ENCODE data around the gene DPEP2. TPM values are rescaled to one million over a fixed set of nuclear protein-coding genes. Genes with fewer than 3 reads are reported as not detected.
"Not testable (repeated sequence)": the region's sequence is repeated elsewhere in the genome, so short reads cannot be mapped to it uniquely, and the experiment has no call there.

Gene DPEP2
- total RNA-seq, 1 donor from 2014 or later, result 29.5 TPM

GRCh38 chr16:68037841-68038597 lies 38.7 kb upstream of the DPEP2 start:
- intact Hi-C loops (cut with DNase I), result no loop called here

GRCh38 chr16:68035227-68035626 lies 35.9 kb upstream of the DPEP2 start:
- Histone ChIP-seq H3K36me3 (peaks cover 11% of the 10 kb centered on the region), H3K27ac (no peak overlapping the region), H3K4me3 (no peak overlapping the region), H3K9me3 (no peaks in the 10 kb centered on the region), H3K27me3 (ENCODE audit: low read depth) (no peaks in the 10 kb centered on the region), H3K4me1 (peaks cover 26% of the 10 kb centered on the region)
- TF ChIP-seq CTCF (IDR thresholded peaks at IDR 0.05), result no peak
- ATAC-seq, result no peak
- DNase-seq, result no peak
- intact Hi-C loops (cut with DNase I), result no loop called here

More at GRCh38 chr16:68037841-68038597, 38.7 kb upstream of the DPEP2 start:
- peaks cover 38% of the 10 kb centered on the region for H3K4me1 ChIP-seq
- H3K4me3 ChIP-seq, result no peak overlapping the region
- no peak for ATAC-seq
- TF ChIP-seq CTCF (IDR thresholded peaks at IDR 0.05), result no peak
- peaks cover 11% of the 10 kb centered on the region for H3K36me3 ChIP-seq
- no peak for DNase-seq
- no peaks in the 10 kb centered on the region for H3K27me3 ChIP-seq (ENCODE audit: low read depth)
- no peaks in the 10 kb centered on the region for H3K9me3 ChIP-seq
- peak overlapping the region; percentile 15 for H3K27ac ChIP-seq

GRCh38 chr16:68033101-68033500 lies 33.8 kb upstream of the DPEP2 start:
- DNase-seq, result no peak
- H3K36me3 ChIP-seq, result peaks cover 5% of the 10 kb centered on the region
- no peak overlapping the region for H3K27ac ChIP-seq
- H3K4me3 ChIP-seq, result no peak overlapping the region
- ATAC-seq, result no peak
- no peak for TF ChIP-seq CTCF (IDR thresholded peaks at IDR 0.05)
- H3K4me1 ChIP-seq, result peaks cover 15% of the 10 kb centered on the region
- intact Hi-C loops (cut with DNase I), result no loop called here
- no peaks in the 10 kb centered on the region for H3K9me3 ChIP-seq
- no peaks in the 10 kb centered on the region for H3K27me3 ChIP-seq (ENCODE audit: low read depth)

GRCh38 chr16:68031951-68032350 lies 32.7 kb upstream of the DPEP2 start:
- no peak for TF ChIP-seq CTCF (IDR thresholded peaks at IDR 0.05)
- peaks cover 17% of the 10 kb centered on the region for H3K36me3 ChIP-seq
- DNase-seq, result no peak
- H3K27ac ChIP-seq, result peak overlapping the region; percentile 26
- no peak overlapping the region for H3K4me3 ChIP-seq
- intact Hi-C loops (cut with DNase I), result no loop called here
- H3K27me3 ChIP-seq (ENCODE audit: low read depth), result no peaks in the 10 kb centered on the region
- no peaks in the 10 kb centered on the region for H3K9me3 ChIP-seq
- ATAC-seq, result peak; percentile 80 to 95
- H3K4me1 ChIP-seq, result peaks cover 8% of the 10 kb centered on the region

DNA sequence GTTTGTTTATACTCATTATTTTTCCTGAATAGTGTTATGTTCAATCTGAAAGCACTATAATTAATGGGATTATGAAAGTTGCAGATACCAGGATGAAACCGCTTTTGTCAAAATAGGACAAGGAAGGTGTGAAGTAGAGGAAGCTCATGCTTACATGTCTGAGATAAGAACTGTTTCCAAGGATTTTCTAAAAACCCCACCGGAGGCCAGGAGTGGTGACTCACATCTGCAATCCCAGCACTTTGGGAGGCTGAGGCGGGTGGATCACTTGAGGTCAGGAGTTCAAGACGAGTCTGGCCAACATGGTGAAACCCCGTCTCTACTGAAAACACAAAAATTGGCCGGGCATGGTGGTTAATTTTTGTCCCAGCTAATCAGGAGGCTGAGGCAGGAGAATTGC lies 30.8 kb upstream of the DPEP2 start:
- H3K27ac ChIP-seq; H3K4me1 ChIP-seq; H3K27me3 ChIP-seq (ENCODE audit: low read depth); ATAC-seq; intact Hi-C loops (cut with DNase I); H3K9me3 ChIP-seq; H3K4me3 ChIP-seq; DNase-seq: not testable (repeated sequence)
- H3K36me3 ChIP-seq, result peaks cover 18% of the 10 kb centered on the region

GRCh38 chr16:68028996-68029395 lies 29.7 kb upstream of the DPEP2 start:
- no peak for DNase-seq
- no peak overlapping the region for H3K4me3 ChIP-seq
- H3K27ac ChIP-seq, result no peak overlapping the region
- TF ChIP-seq CTCF (IDR thresholded peaks at IDR 0.05), result no peak
- peaks cover 18% of the 10 kb centered on the region for H3K36me3 ChIP-seq
- peaks cover 13% of the 10 kb centered on the region for H3K4me1 ChIP-seq
- intact Hi-C loops (cut with DNase I), result no loop called here
- no peaks in the 10 kb centered on the region for H3K27me3 ChIP-seq (ENCODE audit: low read depth)
- no peaks in the 10 kb centered on the region for H3K9me3 ChIP-seq
- ATAC-seq, result no peak

Data from lower lobe of right lung (tissue), 2 donors.